Astrocyte of the cerebellum (primary cell): ENCODE results near the gene PCSK6.

Source experiments
- DNase-seq: peaks from one replicate; pipeline ENCODE4 v3.0.0-alpha.2; 2011; ENCODE audit warnings: low read depth
- H3K4me3 ChIP-seq: 2 replicates; pipeline ENCODE4 v1.5.1; 2011; ENCODE audit warnings: mild to moderate bottlenecking, low read depth, low read length, moderate library complexity
- in situ Hi-C: cut with HindIII; loops from 2 replicates; pipeline ENCODE4 v1.10.0; 2017; ENCODE audit warnings: low sequenced_read_pairs
- TF ChIP-seq, protein P1 (sequence below): IDR thresholded peaks from 2 replicates; pipeline ENCODE4 v1.5.1; 2012; ENCODE audit warnings: low read length, low read depth, moderate library complexity, mild to moderate bottlenecking; ENCODE audit errors: missing control alignments

Gene PCSK6

DNA sequence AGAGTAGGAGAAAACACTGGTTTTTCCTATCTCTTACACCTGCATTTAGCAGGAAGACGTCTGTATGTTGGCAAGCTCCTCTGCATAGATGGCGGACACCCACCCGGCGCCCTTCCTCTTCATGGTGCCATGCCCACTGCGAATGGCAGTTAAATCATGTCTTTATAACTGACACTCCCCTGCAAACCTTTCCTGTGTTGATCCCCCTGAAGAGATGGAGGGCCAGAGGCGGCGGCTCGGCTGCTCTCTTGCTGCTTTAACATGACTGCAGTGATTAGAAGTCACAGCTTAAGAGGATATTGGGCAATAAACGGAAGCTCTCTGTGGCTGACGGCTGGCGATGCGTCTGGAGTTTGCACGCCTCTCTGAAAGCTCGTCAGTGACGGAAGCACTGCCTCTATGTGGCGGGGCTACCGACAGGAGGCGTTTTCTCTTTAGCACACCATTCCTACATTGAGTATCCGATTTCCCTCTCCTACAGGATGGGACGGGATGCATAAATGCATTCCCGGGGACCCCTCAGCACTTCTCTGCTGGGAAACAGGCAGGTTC is 168.9 kb downstream of the PCSK6 start:
- H3K4me3 ChIP-seq, result no peak overlapping the region
- in situ Hi-C loops, result no loop called here
- DNase-seq, result no peak
- TF ChIP-seq, protein P1, sequence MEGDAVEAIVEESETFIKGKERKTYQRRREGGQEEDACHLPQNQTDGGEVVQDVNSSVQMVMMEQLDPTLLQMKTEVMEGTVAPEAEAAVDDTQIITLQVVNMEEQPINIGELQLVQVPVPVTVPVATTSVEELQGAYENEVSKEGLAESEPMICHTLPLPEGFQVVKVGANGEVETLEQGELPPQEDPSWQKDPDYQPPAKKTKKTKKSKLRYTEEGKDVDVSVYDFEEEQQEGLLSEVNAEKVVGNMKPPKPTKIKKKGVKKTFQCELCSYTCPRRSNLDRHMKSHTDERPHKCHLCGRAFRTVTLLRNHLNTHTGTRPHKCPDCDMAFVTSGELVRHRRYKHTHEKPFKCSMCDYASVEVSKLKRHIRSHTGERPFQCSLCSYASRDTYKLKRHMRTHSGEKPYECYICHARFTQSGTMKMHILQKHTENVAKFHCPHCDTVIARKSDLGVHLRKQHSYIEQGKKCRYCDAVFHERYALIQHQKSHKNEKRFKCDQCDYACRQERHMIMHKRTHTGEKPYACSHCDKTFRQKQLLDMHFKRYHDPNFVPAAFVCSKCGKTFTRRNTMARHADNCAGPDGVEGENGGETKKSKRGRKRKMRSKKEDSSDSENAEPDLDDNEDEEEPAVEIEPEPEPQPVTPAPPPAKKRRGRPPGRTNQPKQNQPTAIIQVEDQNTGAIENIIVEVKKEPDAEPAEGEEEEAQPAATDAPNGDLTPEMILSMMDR, result no peak

DNA sequence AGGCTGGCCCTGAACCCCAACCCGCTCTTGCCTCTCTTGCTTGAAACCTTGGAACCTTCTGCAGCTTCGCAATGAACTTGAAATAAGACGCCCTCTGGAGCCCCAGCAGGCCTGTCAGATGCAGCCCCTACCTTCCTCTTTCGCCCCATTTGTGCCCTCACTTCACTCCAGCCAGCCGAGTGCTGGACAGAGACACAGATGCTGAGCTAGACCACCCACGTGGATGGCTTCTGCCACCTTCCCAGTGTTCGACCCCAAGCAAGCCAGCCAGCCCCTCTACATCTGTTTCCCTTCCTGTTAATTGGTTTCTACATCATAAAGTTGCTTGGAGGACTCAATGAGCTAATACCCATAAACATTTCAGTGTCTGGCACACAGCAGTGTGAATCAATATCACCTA is 170.7 kb downstream of the PCSK6 start:
- no peak overlapping the region for H3K4me3 ChIP-seq
- in situ Hi-C loops, result no loop called here
- no peak for DNase-seq

DNA sequence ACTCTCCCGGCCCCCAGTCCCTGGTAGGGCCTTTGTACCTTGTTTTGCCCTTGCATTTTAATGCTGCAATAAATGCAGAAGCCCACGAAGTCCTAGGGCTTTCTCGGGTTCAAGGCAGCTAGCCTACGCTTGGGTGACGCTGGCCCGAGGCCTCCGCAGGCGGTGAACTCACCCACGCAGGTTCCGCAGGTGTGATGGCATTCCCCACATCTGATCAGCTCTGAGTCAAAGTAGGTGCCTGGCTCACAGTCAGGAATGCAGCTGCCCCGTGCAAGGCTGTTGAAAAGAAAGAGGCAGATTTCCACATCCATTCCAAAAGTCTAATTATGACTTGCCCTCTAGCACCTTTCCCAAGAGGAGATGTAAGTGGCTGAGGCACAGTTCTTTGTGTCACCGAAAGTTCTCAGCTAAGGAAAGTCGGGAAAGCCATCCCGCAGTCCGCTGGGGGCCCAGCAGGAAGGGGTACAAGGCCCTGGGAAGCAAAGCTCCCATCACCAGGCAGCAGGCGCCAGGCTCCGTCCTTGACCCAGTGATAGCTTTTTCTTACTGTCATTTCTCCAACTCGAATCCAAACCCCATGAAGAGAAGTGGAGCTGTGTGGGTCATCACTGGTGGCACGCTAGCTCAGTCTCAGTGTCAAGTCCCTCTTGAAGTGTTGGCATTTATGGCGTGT is 171.2 kb downstream of the PCSK6 start:
- in situ Hi-C loops, result no loop called here
- no peak for DNase-seq
- H3K4me3 ChIP-seq, result no peak overlapping the region
- TF ChIP-seq, protein P1, result no peak

More for the DNA sequence above, 170.7 kb downstream of the PCSK6 start:
- TF ChIP-seq, protein P1, result no peak

DNA sequence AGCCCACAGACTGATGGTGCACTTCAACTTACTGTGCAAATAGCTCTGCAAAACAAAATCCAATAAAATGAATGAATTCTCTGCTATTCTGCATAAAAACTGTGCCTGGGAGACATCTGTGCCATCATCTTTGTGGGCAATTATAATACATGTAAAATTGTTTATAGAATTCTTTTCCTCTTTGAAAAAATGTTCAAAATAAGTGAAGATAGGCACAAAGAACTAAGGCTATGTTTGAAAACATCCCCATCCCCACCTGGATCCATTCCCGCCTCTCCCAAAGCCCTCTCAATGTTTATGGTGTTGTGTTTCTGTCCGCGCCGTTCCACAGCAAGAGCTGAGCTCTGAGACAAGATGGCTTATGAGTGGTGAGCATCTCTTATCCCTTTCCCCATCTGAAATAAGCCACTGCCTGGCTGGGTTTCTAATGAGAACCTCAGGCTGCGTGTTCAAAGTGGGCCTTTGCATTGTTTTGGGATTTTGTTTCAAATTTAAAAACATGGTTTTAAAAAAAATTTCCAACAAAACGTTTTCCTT is 172.1 kb downstream of the PCSK6 start:
- TF ChIP-seq, protein P1, result no peak
- DNase-seq, result no peak
- H3K4me3 ChIP-seq, result no peak overlapping the region
- in situ Hi-C loops, result no loop called here

DNA sequence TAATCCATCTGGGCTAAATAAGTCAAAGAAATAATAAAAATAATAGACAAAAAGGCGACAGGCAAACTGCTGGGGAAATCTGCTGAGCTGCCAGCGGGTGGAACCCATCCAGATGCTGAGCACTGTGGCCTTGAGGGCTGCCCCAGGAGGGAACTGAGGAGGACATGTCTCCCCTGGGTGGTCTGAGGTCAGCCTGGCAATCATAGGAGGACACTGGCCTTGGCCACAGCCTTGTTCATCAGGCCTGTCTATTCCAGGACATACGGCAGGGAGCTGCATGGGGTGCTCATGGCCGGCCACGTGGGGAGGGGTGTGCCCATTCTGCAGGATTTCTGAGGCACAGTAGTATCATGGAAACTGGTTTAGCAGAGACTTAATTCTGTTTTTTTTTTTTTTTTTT is 173.0 kb downstream of the PCSK6 start:
- TF ChIP-seq, protein P1, result no peak
- DNase-seq, result no peak
- in situ Hi-C loops, result no loop called here
- no peak overlapping the region for H3K4me3 ChIP-seq

DNA sequence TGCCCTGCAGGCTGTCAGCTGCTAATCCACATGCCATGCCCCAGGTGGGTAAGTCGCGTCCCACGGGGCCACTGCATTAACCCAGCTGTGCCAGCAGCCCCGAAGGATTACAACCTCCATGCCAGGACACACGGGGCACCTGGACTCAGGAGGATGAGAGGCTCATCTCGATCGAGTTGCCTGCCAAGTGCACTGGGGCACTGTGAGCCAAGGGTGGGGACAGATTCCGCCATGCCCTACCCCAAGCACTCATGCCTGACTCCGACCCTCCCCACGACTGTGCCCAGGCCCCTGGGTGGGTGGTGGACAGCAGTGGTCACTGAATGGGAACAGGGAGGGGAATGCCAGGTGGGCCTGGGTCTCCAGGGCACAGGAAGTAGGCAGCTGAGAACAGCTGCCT is 173.8 kb downstream of the PCSK6 start:
- in situ Hi-C loops, result no loop called here
- DNase-seq, result no peak
- TF ChIP-seq, protein P1, result no peak
- H3K4me3 ChIP-seq, result no peak overlapping the region
